Measurements from ENCODE around the gene THSD8.

GRCh38 chr19:12756150-12756883, 45.6 kb upstream of the THSD8 start:
- no peak for TF ChIP-seq CTCF (IDR thresholded peaks at IDR 0.05)
- no peak for TF ChIP-seq POLR2A (IDR thresholded peaks at IDR 0.05)
